Measurements from ENCODE around the gene DOCK3.

DNA sequence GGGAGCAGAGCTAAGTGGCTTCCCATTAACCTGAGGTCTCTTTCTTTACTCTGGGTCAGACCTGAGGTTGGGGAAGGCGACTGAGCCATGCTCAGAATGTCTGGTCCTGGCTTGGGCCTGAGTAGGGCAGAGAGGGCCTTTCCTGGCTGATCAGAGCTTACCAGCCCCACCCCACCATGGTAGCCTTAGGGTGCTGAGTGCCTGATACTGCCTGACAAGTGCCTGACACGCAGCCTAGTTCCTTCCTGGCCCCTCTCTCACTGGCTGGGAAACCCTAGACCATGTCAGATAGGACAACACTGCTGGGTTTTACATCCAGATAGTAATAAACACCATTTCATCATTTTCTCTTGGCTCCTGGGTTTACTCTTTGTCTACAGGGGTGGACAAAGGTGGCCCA, 25.8 kb upstream of the DOCK3 start:
- TF ChIP-seq, protein P1, sequence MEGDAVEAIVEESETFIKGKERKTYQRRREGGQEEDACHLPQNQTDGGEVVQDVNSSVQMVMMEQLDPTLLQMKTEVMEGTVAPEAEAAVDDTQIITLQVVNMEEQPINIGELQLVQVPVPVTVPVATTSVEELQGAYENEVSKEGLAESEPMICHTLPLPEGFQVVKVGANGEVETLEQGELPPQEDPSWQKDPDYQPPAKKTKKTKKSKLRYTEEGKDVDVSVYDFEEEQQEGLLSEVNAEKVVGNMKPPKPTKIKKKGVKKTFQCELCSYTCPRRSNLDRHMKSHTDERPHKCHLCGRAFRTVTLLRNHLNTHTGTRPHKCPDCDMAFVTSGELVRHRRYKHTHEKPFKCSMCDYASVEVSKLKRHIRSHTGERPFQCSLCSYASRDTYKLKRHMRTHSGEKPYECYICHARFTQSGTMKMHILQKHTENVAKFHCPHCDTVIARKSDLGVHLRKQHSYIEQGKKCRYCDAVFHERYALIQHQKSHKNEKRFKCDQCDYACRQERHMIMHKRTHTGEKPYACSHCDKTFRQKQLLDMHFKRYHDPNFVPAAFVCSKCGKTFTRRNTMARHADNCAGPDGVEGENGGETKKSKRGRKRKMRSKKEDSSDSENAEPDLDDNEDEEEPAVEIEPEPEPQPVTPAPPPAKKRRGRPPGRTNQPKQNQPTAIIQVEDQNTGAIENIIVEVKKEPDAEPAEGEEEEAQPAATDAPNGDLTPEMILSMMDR (conservative IDR thresholded peaks at IDR 0.05; ENCODE audit: low read depth, low read length): no peak
- TF ChIP-seq RCOR1 (IDR thresholded peaks at IDR 0.05; ENCODE audit: insufficient replicate concordance, low read length): no peak
- no peak for TF ChIP-seq RFX5 (IDR thresholded peaks at IDR 0.05; ENCODE audit: low read depth, low read length)
- no peak for TF ChIP-seq CEBPB (IDR thresholded peaks at IDR 0.05; ENCODE audit: low read depth, low read length)
- TF ChIP-seq POLR2A (IDR thresholded peaks at IDR 0.05; ENCODE audit: low read depth, low read length): no peak
- TF ChIP-seq MXI1 (IDR thresholded peaks at IDR 0.05; ENCODE audit: borderline replicate concordance, low read depth, low read length): no peak
- no peak for TF ChIP-seq MAZ (IDR thresholded peaks at IDR 0.05; ENCODE audit: borderline replicate concordance, low read depth, low read length)
- TF ChIP-seq SMC3 (IDR thresholded peaks at IDR 0.05; ENCODE audit: low read depth, low read length): no peak
- no peak for TF ChIP-seq NFE2L2 (IDR thresholded peaks at IDR 0.05; ENCODE audit: low read depth, low read length)
- no peak for TF ChIP-seq FOS (IDR thresholded peaks at IDR 0.05; ENCODE audit: low read depth, low read length)

Measured in IMR-90 (cell line).